HG02571 (cell line): Measurements from ENCODE around the gene TCAP.
"Not testable (repeated sequence)": the region's sequence is repeated elsewhere in the genome, so short reads cannot be mapped to it uniquely, and the experiment has no call there.

Source experiments
- ATAC-seq: cut with Tn5 transposase; IDR thresholded peaks from one replicate; pipeline ENCODE4 v1.9.1; 2021; ENCODE audit warnings: mild to moderate bottlenecking, moderate library complexity; ENCODE audit not compliant: unreplicated experiment

The TCAP gene

GRCh38 chr17:39677542-39678339, 12.6 kb downstream of the TCAP start:
- ATAC-seq = no peak

GRCh38 chr17:39678340-39679116, 13.4 kb downstream of the TCAP start:
- no peak for ATAC-seq

- no peak for ATAC-seq
Measured at GRCh38 chr17:39679521-39680192, 14.5 kb downstream of the TCAP start.

- ATAC-seq = no peak
Measured at GRCh38 chr17:39683295-39683939, 18.3 kb downstream of the TCAP start.

- no peak for ATAC-seq
Measured at GRCh38 chr17:39684369-39685192, 19.4 kb downstream of the TCAP start.

- ATAC-seq = no peak
Measured at GRCh38 chr17:39687101-39687545, 22.0 kb downstream of the TCAP start.

GRCh38 chr17:39687546-39688474, 22.7 kb downstream of the TCAP start, which contains the start of gene PGAP3:
Gene PGAP3 (minus strand): TSS chr17:39688057. CDS start chr17:39688014, 43 bp downstream.
- peak; percentile 79 for ATAC-seq

GRCh38 chr17:39688475-39688835, 23.3 kb downstream of the TCAP start:
- no peak for ATAC-seq

GRCh38 chr17:39688945-39689344, 23.8 kb downstream of the TCAP start:
- ATAC-seq = no peak

- no peak for ATAC-seq
Measured at GRCh38 chr17:39694593-39694992, 29.4 kb downstream of the TCAP start.

- no peak for ATAC-seq
Measured at GRCh38 chr17:39695089-39695474, 29.9 kb downstream of the TCAP start.

- ATAC-seq = no peak
Measured at GRCh38 chr17:39696731-39697130, 31.6 kb downstream of the TCAP start.

GRCh38 chr17:39697961-39698360, 32.8 kb downstream of the TCAP start:
- ATAC-seq = no peak

- ATAC-seq = not testable (repeated sequence)
Measured at GRCh38 chr17:39699157-39699817, 34.1 kb downstream of the TCAP start.

GRCh38 chr17:39699818-39700147, 34.6 kb downstream of the TCAP start, which contains the start of gene ERBB2:
Gene ERBB2 (plus strand): TSS chr17:39700064. CDS start chr17:39700239, 175 bp downstream.
- ATAC-seq = no peak

GRCh38 chr17:39700148-39700987, 35.2 kb downstream of the TCAP start:
- no peak for ATAC-seq

- ATAC-seq = no peak
Measured at GRCh38 chr17:39701012-39701783, 36.0 kb downstream of the TCAP start.
